Posterior vena cava (tissue), 2 donors: ENCODE data around the gene MEMO1. TPM values are rescaled to one million over a fixed set of nuclear protein-coding genes. Genes with fewer than 3 reads are reported as not detected.
"Not testable (repeated sequence)": the region's sequence is repeated elsewhere in the genome, so short reads cannot be mapped to it uniquely, and the experiment has no call there.

ENCODE experiments used
- DNase-seq: peaks from one replicate; pipeline ENCODE4 v3.0.0-alpha.2; 2020; ENCODE audit warnings: low spot score
- intact Hi-C, 2 donors: fragments of 100-400 bp; cut with DNase I; formaldehyde crosslinking; loops; one replicate each; pipeline versions ENCODE4 v1.14.1 to v1.14.2; 2022 to 2023
- total RNA-seq, 2 donors: library from RNA; stranded (reverse); fragmentation: NEBNext Ultra II Directional; extraction: Animal tissue kit (Norgen Biotek cat#: 25700); gene quantifications; one replicate each; pipeline ENCODE4 v1.2.1, GENCODE V29; 2021
- donor health status: DM: yes; HTN: yes; CAD: no.
- donor health status: DM: yes; HTN: yes; CAD: no.

The MEMO1 gene
- total RNA-seq, 2 donors from 2014 or later, result 33.5 to 44.7 TPM

DNA sequence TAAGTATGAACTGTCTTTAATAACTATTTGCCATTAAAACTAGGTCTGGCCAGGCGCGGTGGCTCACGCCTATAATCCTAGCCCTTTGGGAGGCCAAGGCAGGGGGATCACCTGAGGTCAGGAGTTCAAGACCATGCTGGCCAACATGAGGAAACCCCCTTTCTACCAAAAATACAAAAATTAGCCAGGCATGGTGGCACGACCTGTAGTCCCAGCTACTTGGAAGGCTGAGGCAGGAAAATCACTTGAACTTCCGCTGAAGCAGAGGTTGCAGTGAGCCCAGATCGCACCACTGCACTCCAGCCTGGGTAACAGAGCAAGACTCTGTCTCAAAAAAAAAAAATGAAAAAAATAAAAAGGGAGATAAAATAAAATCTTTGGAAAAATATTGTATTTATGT lies 44.4 kb downstream of the MEMO1 start:
- intact Hi-C loops, DNase-seq: not testable (repeated sequence)

GRCh38 chr2:31965094-31965493 lies 45.7 kb downstream of the MEMO1 start:
- intact Hi-C loops, result no loop called here
- DNase-seq, result no peak

GRCh38 chr2:31962757-31963361 lies 47.9 kb downstream of the MEMO1 start:
- DNase-seq, result no peak
- intact Hi-C loops, result no loop called here

GRCh38 chr2:31958140-31958717 lies 52.6 kb downstream of the MEMO1 start:
- intact Hi-C loops, result no loop called here
- DNase-seq, result no peak

GRCh38 chr2:31957354-31958139 lies 53.3 kb downstream of the MEMO1 start:
- intact Hi-C loops, result no loop called here
- no peak for DNase-seq

DNA sequence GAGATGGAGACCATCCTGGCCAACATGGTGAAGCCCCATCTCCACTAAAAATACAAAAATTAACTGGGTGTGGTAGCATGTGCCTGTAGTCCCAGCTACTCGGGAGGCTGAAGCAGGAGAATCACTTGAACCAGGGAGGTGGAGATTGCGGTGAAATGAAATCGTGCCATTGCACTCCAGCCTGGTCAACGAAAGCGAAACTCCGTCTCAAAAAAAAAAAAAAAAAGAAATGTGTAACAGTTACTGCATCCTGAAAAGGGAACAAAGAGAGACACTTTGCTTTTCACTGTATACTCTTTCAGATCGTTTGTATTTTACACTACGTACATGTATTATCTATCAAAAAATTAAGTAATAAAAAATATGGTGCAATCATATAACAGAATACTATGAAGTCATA lies 53.9 kb downstream of the MEMO1 start:
- DNase-seq, intact Hi-C loops: not testable (repeated sequence)

- intact Hi-C loops, result no loop called here
These were observed 54.5 kb downstream of the MEMO1 start for GRCh38 chr2:31956312-31956711.

GRCh38 chr2:31953095-31953494 lies 57.7 kb downstream of the MEMO1 start:
- intact Hi-C loops, DNase-seq: not testable (repeated sequence)

More at GRCh38 chr2:31956312-31956711, 54.5 kb downstream of the MEMO1 start:
- no peak for DNase-seq

DNA sequence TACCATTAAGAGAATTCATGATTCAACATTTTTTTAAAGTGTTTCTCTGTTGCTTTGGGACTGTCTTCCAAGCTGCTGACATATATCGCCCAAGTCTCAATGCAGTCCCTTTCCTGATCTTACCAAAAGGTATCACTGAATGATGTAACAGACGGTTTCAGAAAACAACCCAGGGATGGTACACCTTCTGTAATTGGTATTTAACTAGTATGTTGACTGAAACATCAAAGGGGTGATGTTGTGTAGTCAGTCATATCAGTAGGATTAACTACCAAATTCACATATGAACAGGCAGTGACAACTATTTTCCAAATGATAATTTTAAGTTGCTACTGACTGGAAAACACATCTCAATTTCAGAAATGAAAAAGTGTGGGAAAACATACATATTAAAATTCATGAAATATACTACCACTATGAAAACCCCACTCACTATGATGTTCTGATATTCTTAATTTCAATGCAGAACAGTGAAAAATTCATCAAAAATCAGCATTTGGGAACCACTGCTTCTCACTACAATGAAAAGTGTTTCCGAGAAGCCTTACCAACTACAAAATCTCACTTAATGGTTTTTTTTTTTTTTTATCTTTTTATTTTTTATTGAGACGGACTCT lies 59.8 kb downstream of the MEMO1 start:
- DNase-seq, result no peak
- intact Hi-C loops, result no loop called here

- intact Hi-C loops, result loop anchor here in 1 of 2 donors (2.0 kb wide), 1 partner anchor 21 kb away; no protein-coding TSS in a partner anchor
These were observed 62.9 kb downstream of the MEMO1 start for GRCh38 chr2:31947871-31948270.

GRCh38 chr2:31946838-31947237 lies 64.0 kb downstream of the MEMO1 start:
- intact Hi-C loops, result no loop called here
- DNase-seq, result no peak

More at GRCh38 chr2:31947871-31948270, 62.9 kb downstream of the MEMO1 start:
- DNase-seq, result no peak

GRCh38 chr2:31945572-31945935 lies 65.3 kb downstream of the MEMO1 start:
- intact Hi-C loops, result no loop called here
- no peak for DNase-seq

GRCh38 chr2:31944828-31945571 lies 65.8 kb downstream of the MEMO1 start:
- no peak for DNase-seq
- intact Hi-C loops, result no loop called here

GRCh38 chr2:31943636-31944225 lies 67.1 kb downstream of the MEMO1 start:
- intact Hi-C loops, result no loop called here
- no peak for DNase-seq

GRCh38 chr2:31940920-31941319 lies 69.9 kb downstream of the MEMO1 start:
- DNase-seq, result no peak
- intact Hi-C loops, result no loop called here

DNA sequence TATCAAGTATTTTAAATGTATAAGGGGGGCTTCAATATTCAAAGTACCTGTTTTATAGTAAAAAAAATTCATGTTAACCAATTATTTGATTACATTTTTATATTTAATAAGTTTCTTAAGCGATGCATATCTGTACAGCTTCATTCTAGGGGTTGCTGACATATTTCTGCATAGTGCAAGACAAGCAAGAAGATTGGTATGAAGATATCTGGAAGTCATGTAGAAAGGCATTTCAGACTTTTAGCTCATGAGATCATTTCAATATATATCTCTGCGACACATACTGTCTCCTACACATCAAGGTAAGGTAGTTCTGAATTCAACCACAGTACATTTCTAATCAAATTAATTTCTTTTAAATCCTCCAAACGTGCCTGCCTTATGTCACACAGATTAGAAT lies 73.1 kb downstream of the MEMO1 start:
- intact Hi-C loops, result no loop called here
- DNase-seq, result no peak

- intact Hi-C loops, result no loop called here
- DNase-seq, result no peak
These were observed 75.4 kb downstream of the MEMO1 start for GRCh38 chr2:31935370-31935769.

DNA sequence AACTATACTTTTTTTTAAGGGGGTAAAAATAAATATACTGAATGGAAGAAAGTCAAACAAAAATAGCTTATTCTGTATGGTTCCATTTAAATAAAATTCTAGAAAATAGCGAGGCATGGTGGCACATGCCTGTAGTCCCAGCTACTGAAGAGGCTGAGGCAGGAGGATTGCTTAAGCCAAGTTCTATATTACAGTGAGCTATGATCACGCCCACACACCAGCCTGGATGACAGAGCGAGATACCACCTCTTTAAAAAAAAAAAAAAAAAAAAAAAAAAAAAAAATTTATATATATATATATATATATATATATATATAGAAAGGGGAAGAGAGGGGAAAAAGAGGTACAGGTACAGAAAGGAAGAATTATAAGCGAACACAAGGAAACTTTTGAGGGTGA lies 77.7 kb downstream of the MEMO1 start:
- no peak for DNase-seq
- intact Hi-C loops, result no loop called here

DNA sequence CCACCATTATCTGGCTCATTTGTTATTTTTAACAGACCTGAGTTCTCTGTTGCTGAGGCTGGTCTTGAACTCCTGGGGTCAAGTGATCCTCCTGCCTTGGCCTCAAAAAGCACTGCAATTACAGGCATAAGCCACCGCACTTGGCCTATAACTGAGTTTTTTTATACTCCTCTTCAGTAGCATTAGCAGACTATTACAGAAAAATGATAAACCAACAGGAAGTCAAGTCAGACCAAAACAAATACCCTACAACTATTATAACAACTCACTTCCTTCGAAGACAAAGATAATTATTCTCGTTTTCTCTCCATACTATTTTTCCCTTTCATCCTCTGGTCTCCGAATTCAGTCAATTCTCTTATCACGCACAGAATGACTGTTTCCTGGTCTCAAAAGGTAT lies 78.2 kb downstream of the MEMO1 start:
- intact Hi-C loops, result no loop called here
- no peak for DNase-seq
